Measurements from ENCODE around the gene PACRG.

PACRG gene

DNA sequence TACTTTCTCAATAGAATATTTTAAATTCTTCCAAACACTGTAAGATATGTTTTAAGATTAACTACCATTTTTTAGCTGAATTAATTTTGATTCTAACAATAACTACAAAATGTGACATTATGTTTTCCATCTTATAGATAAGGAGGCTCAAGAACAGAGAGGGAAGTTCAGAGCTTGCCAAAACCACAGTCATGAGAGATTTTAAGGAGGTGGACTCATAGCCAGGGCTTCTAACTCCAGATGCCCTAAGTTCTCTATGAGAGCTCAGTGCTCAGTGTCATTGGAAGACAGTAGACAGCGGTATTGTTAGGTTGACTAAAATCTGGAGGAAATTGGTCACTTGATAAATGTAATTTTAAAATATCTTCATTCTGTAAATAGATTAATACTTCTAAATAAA lies 144.2 kb downstream of the PACRG start:
- DNase-seq = no peak

DNA sequence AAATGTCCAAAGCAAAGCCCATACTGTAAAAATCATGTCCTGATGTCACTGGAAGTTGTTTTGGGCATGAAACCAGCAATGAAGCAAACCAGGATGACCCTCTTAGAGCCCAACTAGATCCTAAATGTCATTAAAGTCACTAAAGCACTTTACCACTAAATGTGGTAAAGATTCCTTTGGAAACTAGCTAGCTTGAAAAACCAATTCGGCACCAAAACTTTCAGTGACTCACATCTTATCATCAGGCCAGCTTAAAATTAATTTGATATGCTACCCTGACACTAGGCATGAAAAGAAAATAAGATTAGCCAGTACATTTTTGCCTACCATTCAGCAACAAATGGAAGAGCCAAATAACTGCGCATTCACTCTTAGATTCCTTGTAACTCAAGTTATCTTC lies 145.8 kb downstream of the PACRG start:
- no peak for DNase-seq

DNA sequence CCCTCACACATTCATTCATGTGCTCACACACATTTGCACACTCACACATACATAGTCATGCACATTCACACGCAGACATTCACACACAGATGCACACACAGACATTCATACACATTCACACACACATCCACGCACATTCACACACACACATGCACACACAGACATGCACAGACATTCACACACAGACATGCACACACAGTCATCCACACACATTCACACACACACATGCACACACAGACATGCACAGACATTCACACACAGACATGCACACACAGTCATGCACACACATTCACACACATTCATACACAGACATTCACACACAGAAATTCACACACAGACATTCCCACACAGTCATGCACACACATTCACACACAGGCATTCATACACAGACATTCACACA lies 147.3 kb downstream of the PACRG start:
- DNase-seq = no peak

DNA sequence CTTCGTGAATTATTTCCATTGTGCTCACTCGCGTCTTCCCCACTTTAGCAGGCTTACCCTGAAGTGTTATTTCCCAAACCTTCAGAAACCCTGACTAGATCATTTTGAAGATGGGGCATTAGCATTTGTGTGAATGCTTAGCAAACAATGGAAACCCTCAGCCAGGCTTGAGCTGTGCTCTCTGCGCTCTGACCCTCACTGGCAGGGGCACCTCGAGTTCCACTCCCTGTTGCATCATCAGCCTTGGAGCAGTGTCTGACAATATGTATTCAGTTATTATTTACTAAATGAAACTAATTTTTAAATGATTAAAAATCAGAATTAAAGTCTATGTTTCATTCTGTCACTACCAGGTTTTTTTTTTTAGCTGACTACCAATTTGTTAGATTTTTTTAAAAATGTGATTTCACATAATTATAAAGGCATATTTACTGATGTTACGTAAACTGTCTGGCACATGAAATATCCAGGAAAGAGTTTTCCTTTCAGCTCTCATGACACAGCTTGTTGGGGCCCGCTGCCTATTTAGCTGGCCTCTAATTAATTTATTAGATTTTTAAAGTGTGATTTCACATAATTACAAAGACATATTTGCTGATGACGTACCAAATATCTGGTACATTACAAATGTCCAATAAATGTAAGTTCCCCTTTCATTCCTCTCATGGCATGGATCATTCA lies 155.2 kb downstream of the PACRG start:
- DNase-seq = no peak

DNA sequence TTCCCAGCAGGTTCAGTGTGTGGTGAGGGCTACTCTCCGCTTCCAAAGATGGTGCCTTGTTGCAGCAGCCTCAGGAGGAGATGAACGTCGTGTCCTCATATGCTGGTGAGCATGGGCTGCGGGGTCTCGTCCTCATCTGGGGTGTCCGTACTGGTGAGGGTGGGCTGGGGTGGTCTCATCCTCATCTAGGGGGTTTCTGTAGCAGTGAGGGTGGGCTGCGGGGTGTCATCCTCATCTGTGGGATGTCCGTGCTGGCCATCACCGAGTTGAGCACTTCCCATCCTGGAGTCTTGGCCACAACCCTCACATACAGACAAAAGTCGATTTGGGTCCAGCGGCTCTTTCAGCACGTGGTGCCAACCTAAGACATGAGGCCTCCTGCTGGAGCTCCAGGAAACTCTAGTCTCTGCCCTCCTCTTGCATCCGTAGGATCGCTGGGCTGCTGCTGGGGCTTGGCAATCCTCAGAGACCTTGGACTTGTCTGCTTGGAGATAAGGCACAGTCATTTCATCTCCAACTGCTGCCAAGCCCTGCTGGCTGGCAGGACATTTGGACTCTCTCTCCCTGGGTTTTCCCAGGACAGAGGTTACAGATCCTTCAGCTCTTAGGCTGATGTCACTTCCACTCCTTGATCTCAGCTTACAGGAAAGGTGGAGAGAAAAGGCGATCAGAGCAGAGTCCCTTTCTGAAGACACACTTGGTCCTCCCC lies 160.4 kb downstream of the PACRG start:
- no peak for DNase-seq

DNA sequence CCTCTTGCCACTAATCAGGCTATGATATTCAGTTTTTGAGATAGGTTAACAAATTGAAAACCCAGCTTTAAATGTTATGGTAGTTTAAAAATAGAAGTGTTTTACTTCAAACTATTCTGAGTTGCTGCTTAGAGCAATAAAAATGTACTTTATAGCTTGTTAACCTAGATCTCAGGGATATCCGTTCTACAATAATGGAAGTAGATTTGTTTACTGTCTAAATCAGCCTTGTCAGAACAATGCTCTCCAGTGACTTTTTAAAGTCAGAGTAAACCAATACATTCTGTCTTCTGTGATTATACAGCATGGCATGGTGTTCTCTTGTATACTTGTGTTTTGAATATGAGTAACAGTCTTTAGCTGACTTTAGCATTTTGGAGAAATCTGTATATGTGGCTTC lies 161.5 kb downstream of the PACRG start:
- no peak for DNase-seq

DNA sequence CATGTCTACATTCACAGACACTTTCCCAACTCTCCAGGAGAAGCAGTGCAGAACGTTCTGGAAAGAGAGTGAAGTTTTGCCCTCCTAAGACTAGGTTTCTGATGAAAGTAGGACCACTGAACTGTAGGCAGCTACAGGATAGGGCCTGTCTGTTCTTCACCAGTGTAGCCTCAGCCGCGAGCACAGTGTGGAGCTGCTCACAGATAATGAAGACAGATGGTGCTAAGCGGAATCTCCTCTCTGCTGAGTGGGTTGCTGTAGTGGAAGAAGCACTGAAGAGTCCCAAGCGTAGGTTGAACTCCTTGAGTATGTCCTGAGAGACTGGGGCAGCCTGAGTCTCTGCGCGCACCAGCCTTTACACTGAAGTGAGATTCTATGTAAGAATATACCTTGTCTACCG lies 170.2 kb downstream of the PACRG start:
- DNase-seq = no peak

DNA sequence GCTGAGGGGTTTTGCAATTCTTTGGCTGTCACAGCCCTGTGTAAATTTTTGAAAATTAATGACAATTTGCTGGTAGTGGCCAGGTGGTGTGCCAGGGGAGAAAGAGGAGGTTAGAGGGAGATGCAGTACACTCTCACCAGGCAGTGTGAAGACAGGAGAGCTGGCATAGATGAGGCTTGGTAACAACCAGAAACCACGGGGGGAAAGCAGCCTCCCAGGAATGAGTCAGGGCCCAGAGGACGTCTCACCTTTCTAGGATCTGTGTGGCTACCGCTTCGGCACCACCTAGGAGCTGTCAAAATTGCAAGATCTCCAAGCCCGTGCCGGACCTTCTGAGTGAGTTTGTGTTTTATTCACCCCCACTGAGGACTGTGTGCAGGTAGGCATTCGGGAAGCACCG lies 171.4 kb downstream of the PACRG start:
- DNase-seq = no peak

DNA sequence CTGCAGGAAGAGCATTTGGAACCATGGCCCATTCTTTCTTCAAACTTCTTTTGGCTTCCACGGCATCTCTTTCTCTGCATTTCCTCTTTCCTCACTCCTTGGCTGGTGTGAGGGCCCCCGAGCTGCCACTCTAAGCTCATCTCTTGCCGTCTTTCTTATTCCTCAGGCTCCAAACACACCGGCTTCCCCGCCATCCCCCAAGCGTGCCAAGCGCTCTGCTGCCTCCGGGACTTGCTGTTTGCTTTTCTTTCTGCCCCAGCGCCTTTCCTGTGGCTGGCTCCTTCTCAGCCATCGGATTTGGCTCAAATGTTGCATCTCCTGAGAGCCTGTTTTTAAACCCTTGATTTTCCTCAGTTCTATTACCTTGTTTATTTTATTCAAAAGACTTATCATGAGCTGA lies 172.7 kb downstream of the PACRG start:
- DNase-seq = no peak

DNA sequence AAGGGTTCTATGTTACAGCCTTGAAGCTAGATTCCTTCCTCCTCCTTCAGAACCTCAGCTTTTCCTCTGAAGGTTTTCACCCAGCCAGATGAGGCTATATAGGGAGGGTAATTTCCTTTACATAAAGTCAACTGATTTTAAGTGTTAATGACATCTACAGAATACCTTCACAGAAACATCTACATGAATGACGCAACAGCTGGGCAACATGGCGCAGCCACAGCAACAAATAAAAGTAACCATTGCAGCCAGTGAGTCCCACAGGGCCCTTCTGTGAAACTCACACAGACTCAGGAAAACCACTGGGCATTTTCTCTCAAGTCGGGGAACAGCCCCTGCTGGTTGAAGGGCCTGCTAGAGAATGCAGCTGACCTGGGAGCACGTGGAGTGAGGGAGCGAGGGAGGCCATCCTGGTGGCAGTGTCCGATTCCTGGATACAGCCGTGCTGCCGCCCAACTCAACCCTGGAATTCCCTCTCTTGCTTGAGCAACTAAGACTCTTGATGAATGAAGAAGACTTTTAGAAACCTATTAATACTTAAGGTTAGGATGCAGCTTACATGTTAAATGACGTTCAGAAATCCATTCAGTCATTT lies 176.4 kb downstream of the PACRG start:
- no peak for DNase-seq

DNA sequence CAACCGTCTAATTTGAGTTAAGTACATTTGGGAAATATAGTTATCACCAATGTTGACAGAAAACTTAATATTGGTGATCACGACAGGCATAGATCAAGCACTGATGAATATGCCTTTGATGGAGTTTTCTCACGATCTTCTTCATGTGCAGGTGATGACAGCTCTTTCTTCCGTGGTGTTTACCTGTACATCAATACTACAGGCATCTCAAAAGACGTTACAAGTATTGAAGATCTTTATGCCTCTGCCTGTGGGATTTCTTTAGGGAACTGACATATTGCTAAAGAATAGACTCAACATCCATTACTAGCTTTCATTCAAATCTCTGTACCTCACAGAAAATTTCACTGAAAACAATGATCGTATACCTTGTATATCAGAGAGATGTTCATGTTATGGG lies 178.7 kb downstream of the PACRG start:
- no peak for DNase-seq

DNA sequence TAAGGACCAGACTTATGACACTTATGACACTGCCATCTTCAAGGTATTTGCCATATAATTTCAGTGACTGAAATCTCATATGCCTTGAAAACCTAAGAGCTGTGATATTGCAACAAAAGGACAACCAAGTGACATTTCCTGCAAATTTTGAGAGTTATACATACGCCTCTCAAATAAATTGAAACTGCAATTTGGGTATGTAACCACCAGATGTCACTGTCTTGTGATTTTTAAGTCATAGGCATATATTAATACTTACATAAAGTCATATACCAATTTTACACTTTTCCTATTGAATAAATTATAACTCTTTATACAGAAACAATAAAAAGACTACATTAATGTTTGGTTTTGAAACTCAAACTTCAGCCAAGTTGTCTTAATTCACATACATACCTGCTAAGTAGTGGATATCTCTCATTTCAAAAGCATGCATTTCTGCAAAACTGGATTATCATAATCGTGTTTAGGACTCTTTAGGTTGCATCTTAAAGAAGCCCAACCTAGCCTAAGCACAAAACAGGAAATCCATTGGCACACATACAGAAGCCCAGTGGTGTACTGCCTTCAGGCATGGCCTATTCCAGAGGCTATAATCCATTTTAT lies 180.2 kb downstream of the PACRG start:
- DNase-seq = no peak

DNA sequence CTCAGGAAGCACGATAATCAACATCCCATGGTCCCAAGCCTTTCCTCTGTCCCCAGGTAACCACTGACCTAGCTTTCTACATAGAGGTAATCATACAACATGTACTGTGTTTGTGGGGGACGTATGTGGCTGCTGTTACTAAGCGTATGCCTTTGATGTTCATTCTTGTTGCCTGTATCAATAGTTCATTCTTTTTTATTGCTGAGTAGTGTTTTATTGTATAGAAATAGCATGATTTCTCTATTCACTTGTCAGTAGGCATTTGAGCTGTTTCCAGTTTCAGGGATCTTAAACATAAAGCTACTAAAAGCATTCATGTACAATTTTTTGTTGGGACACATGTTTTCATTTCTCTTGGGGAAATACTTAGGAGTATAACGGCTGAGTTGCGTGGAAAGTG lies 185.4 kb downstream of the PACRG start:
- no peak for DNase-seq

DNA sequence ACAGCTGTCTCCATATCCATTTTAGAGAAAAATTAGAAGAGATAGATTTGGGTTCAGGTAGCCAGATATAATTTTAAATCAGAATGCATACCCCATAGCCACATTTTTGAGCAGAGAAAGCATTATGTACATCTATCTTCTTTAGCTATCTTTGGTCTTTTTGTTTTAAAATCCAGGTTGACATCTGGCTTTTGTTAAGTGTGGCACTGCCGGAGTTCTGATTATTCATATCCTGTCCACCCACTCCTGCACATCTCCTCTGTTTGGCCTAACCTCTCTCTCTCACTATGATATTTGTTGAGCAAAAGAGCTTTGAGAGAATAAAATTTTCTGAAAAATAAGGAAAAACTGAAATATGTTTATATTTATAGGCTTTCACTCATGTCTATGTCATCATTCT lies 189.7 kb downstream of the PACRG start:
- no peak for DNase-seq

DNA sequence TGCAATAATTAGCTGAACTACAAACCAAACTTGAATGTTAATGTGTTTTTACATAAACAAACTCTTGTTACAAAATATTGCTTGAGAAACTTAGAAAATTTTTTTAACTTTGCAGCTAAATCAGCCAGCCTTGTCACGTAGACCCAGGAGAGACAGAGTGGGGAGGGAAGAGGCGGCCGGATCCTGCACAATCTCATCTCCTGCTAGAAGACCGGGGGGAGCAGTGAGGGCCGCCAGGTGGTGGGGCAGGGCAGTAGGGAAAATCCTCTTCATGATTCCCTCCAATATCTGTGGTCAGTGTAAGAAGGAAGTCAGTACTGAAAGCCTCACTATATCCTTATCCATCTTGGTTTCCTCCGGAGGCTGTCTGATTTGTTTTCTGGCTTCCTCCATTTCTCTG lies 193.3 kb downstream of the PACRG start:
- DNase-seq = no peak

DNA sequence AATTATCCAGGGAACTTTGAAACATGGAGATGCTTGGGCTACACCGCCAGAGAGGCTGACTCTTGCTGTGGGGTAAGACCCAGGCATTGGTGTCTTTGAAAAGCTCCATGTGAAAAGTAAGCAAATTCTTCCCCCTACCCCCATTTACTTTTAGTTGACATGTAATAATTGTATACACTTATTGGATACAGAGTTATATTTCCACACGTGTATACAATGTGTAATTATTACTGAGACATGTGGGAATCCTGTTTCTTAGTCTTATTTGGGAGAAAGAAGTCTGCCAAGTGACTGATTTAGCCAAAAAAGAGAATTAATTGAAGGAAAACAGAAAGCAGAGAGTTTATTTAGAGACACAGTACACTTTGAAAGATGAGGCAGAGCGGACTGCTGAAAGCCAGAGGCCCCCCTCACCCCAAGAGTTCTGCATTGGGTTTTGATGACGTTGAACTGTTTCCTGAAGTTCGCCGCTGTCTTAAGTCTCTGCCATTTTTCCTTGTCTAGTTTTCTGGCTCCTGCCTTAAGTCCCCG lies 193.8 kb downstream of the PACRG start:
- DNase-seq = no peak

DNA sequence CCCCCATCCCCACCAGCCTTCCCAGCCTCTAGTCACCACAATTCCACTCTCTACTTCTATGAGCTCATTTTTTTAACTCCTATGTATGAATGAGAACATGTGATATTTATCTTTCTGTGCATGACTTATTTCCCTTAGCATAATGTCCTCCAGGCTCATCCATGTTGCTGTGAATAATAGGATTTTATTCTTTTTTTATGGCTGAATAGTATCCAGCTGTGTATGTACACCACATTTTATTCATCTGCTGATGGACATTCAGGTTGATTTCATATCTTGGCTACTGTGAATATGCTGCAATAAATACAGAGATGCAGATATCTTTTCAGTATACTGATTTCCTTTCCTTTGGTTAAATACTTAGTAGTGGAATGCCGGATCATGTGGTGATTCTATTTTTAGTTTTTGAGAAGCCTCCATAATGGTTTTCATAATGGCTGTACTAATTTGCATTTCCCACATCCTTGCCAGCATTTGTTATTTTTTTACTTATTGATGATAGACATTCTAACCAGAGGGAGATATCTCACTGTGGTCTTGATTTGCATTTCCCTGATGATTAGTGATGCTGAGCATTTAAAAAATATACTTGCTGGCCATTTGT lies 194.9 kb downstream of the PACRG start:
- DNase-seq = no peak

DNA sequence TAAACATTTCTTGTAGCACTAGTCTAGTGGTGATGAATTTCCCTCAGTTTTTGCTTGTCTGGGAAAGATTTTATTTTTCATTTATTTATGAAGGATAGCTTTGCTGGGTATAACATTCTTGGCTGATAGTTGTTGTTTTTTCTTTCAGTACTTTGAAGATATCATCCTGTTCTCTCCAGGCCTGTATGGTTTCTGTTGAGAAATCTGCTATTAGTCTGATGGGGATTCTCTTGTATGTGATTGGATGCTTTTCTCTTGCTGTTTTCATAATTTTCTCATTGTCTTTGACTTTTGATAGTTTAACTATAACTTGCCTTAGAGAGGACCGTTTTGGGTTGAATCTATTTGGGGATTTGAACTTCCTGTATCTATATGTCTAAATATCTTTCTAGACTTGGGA lies 207.1 kb downstream of the PACRG start:
- no peak for DNase-seq

DNA sequence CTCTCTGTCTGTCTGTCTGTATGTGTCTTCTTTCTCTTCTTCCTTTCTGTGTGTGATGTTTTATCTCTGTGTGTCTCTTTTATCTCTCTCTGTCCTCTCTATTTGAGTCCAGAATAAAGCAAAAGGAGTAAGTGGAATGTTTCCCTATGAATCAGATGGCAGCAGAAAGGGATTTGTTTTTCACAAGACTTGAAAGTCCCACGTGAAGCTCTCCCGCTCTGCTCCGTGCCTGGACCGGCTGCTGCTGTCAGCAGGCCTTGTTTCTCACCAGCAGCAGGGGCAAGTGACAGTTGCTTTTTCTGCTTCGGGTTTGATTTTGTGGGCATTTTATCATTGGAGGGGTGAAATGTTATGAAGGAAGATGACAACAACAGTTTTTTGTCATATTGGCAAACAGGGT lies 212.7 kb downstream of the PACRG start:
- no peak for DNase-seq

DNA sequence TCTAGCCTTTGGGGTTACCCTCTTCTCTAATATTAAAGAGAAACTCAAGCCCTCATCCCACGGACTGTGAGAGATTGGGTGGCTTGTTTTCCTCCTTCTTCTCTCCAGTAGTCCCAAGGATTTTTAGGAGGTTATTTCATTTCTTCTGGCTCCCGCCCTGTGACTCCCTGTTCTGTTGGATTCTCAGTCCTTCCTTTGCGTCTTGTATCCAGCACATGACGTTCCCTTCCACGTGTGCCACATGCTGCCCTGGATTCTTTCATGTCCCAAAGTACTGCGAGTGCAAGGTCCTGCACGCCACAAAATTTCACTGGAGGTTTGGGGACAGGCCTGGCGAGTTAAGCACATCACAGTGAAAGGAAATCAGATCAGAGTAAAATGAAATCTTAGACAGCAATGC lies 213.4 kb downstream of the PACRG start:
- no peak for DNase-seq

DNA sequence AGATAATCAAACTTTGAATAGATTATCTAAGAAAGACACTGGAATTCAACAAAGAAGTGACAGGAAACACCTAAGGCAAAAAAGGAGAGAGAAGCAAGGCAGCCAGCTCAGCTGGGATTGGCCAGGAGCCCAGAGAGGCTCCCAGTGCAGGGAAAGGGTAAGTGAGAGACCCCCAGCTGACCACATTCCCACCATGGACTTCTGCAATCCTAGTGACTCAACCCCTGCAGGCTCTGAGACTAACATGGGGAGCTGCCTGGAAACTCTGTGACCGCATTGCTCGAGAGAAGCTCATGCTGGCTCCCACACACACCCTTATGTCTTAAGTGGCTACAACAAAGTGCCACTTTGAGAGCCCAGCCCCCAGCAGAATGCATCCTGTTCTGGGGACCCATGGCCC lies 215.1 kb downstream of the PACRG start:
- DNase-seq = no peak

DNA sequence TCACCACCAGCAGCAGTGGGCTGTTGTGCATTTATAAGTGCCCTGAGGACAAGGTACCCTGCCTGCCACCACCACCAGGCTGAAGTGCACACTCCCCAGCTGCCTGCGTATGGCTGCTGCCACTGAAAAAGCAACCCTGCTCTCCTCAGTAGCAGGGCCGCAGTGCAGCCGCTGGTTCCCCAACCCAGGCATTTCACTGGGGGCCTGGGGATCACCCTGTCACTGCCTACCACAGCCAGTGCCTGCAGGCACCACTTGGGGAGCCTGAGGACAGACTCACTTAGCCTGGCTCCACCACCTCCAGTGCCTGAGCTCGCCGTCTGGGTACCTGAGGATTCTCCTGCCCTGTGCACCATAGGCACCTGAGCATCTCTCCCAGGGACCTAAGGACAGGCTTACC lies 215.6 kb downstream of the PACRG start:
- no peak for DNase-seq

DNA sequence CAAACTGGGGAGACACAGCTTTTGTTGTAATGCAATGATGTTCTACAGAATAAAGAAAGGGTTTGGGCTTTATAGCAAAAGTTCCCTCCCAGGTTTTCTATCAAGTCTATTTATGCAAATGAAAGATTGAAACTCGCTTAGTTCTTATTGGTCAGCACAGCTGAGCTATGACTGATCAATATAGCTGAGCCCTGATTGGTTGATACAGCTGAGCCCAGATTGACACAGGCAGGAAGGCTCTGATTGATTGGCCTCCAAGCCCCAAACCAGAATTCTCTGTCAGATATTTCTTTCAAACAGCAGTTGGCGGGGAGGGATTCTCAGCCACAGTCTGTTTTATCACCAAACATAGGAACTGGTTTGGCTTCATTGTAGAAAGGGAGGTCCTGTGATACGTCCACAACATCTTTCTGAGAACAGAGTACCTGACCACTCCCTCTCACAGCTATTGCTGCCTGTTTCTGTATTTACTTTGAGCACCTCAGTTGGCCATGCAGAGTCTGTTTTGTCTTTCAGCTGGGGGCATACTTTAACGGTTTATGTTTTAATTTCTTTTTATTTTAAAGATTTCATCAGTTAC lies 223.5 kb downstream of the PACRG start:
- no peak for DNase-seq

All from NCI-H2171 (cell line).